Nephron (organoid): ENCODE results near the gene POU2F2.

Source experiments
- H3K27ac Mint-ChIP-seq, 3 experiments: 2 replicates each; pipeline ENCODE4 v1.8.0; 2020; ENCODE audit warnings: mixed read lengths in 3 of 3, mild to moderate bottlenecking in 2 of 3, moderate library complexity in 1 of 3
- H3K27me3 Mint-ChIP-seq: 2 replicates; pipeline ENCODE4 v1.8.0; 2021; ENCODE audit warnings: low read depth, mild to moderate bottlenecking, moderate library complexity, mixed read lengths
- H3K36me3 Mint-ChIP-seq: 2 replicates; pipeline ENCODE4 v1.8.0; 2020; ENCODE audit warnings: low read depth, mixed read lengths
- H3K4me1 Mint-ChIP-seq: 2 replicates; pipeline ENCODE4 v1.8.0; 2020; ENCODE audit warnings: mixed read lengths
- H3K4me3 Mint-ChIP-seq, 3 experiments: 2 replicates each; pipeline ENCODE4 v1.8.0; 2020; ENCODE audit warnings: mild to moderate bottlenecking in 3 of 3, mixed read lengths in 3 of 3, moderate library complexity in 2 of 3
- H3K9me3 Mint-ChIP-seq: 2 replicates; pipeline ENCODE4 v1.8.0; 2020; ENCODE audit warnings: mixed read lengths
- CTCF ChIP-seq, 3 experiments: fragments of 200-600 bp; sonication (generic); IDR thresholded peaks; one replicate each; pipeline ENCODE4 v1.5.0; 2021; ENCODE audit warnings: antibody characterized with exemption in 3 of 3; ENCODE audit not compliant: unreplicated experiment in 3 of 3

The POU2F2 gene

GRCh38 chr19:42161616-42162263 is 29.5 kb upstream of the POU2F2 start:
- H3K4me1 Mint-ChIP-seq = peaks cover 4% of the 10 kb centered on the region
- no peaks in the 10 kb centered on the region for H3K9me3 Mint-ChIP-seq
- no peak overlapping the region for H3K27ac Mint-ChIP-seq
- H3K4me3 Mint-ChIP-seq = no peak overlapping the region
- H3K36me3 Mint-ChIP-seq = no peaks in the 10 kb centered on the region
- TF ChIP-seq CTCF (IDR thresholded peaks at IDR 0.05; ENCODE audit: unreplicated experiment in 3 of 3) = no peak
- H3K27me3 Mint-ChIP-seq = peaks cover 49% of the 10 kb centered on the region

GRCh38 chr19:42159942-42160341 is 27.7 kb upstream of the POU2F2 start:
- peaks cover 14% of the 10 kb centered on the region for H3K4me1 Mint-ChIP-seq
- H3K36me3 Mint-ChIP-seq = no peaks in the 10 kb centered on the region
- TF ChIP-seq CTCF (IDR thresholded peaks at IDR 0.05; ENCODE audit: unreplicated experiment in 3 of 3) = no peak
- H3K27me3 Mint-ChIP-seq = peaks cover 51% of the 10 kb centered on the region
- H3K27ac Mint-ChIP-seq = no peak overlapping the region
- H3K4me3 Mint-ChIP-seq = no peak overlapping the region
- no peaks in the 10 kb centered on the region for H3K9me3 Mint-ChIP-seq

GRCh38 chr19:42158926-42159325 is 26.7 kb upstream of the POU2F2 start:
- H3K27ac Mint-ChIP-seq = no peak overlapping the region
- H3K4me1 Mint-ChIP-seq = peaks cover 21% of the 10 kb centered on the region
- TF ChIP-seq CTCF (IDR thresholded peaks at IDR 0.05; ENCODE audit: unreplicated experiment in 3 of 3) = no peak
- H3K4me3 Mint-ChIP-seq = no peak overlapping the region
- no peaks in the 10 kb centered on the region for H3K36me3 Mint-ChIP-seq
- peaks cover 61% of the 10 kb centered on the region for H3K27me3 Mint-ChIP-seq
- no peaks in the 10 kb centered on the region for H3K9me3 Mint-ChIP-seq

GRCh38 chr19:42156571-42156970 is 24.3 kb upstream of the POU2F2 start:
- Mint-ChIP-seq H3K9me3 (no peaks in the 10 kb centered on the region), H3K27ac (no peak overlapping the region), H3K27me3 (peaks cover 62% of the 10 kb centered on the region), H3K4me3 (no peak overlapping the region), H3K4me1 (peaks cover 27% of the 10 kb centered on the region), H3K36me3 (no peaks in the 10 kb centered on the region)
- no peak for TF ChIP-seq CTCF (IDR thresholded peaks at IDR 0.05; ENCODE audit: unreplicated experiment in 3 of 3)

- Mint-ChIP-seq H3K9me3 (no peaks in the 10 kb centered on the region), H3K36me3 (no peaks in the 10 kb centered on the region), H3K4me1 (peaks cover 25% of the 10 kb centered on the region), H3K27ac (no peak overlapping the region), H3K27me3 (peaks cover 56% of the 10 kb centered on the region), H3K4me3 (no peak overlapping the region)
- TF ChIP-seq CTCF (IDR thresholded peaks at IDR 0.05; ENCODE audit: unreplicated experiment in 3 of 3) = no peak
Observed at GRCh38 chr19:42155796-42156195, 23.6 kb upstream of the POU2F2 start.
